Right cardiac atrium (tissue), 5 donors: ENCODE measurements around the gene PGBD1. TPM values are rescaled to one million over a fixed set of nuclear protein-coding genes. Genes with fewer than 3 reads are reported as not detected.

Source experiments
- ATAC-seq, 2 donors: fragments of 200-7000 bp; cut with Tn5 transposase; one replicate each; pipeline versions ENCODE4 v1.8.0 to v1.9.1; 2020; ENCODE audit warnings: moderate library complexity in 2 of 2, mild to moderate bottlenecking in 1 of 2
- DNase-seq, 3 donors: peaks; one replicate each; pipeline ENCODE4 v3.0.0-alpha.2; 2020
- H3K27ac ChIP-seq: one replicate; pipeline ENCODE4 v1.5.1; 2013; ENCODE audit warnings: mild to moderate bottlenecking, low read length, control low read depth, moderate library complexity
- H3K27me3 ChIP-seq: one replicate; pipeline ENCODE4 v1.6.1; 2013; ENCODE audit not compliant: control insufficient read depth, insufficient read depth
- H3K4me1 ChIP-seq: one replicate; pipeline ENCODE4 v1.6.1; 2013; ENCODE audit warnings: low read length; ENCODE audit not compliant: control insufficient read depth, insufficient read depth
- H3K4me3 ChIP-seq: one replicate; pipeline ENCODE4 v1.5.1; 2013; ENCODE audit warnings: low read length, control low read depth
- H3K9me3 ChIP-seq: one replicate; pipeline ENCODE4 v1.6.1; 2013; ENCODE audit warnings: low read length; ENCODE audit not compliant: control insufficient read depth
- WGBS: extraction: QIAGEN DNeasy Blood & Tissue Kit; methylation state at CpG from one replicate; pipeline ENCODE4 v1.1.7; 2013; 5-methylcytosine and 5-hydroxymethylcytosine counted together
- intact Hi-C, 4 donors: fragments of 100-400 bp; cut with DNase I; formaldehyde crosslinking; loops; one replicate each; pipeline versions ENCODE4 v1.11.0 to v1.14.0; 2022 to 2023
- long read RNA-seq, 4 donors: library from polyadenylated mRNA; unstranded; transcript quantifications; one replicate each; pipeline ENCODE4 v2.0.0, GENCODE V29; 2020 to 2021
- polyA plus RNA-seq: library from polyadenylated mRNA; stranded (reverse); fragments of 200-250 nt; gene quantifications from one replicate; pipeline ENCODE4 v1.2.3, GENCODE V29; 2013
- total RNA-seq, 4 donors: library from RNA; stranded (reverse); fragmentation: NEBNext Ultra II Directional; extraction: Animal tissue kit (Norgen Biotek cat#: 25700); gene quantifications; one replicate each; pipeline ENCODE4 v1.2.1, GENCODE V29; 2021
- donor health status: healthy with polysubstance abuse.
- donor health status: DM: no; HTN: yes; CAD: no.
- donor health status: DM: no; HTN: no; CAD: no.
- donor health status: DM: no; HTN: yes; CAD: no; lungs with severe emphysema.
- donor health status: DM: yes; HTN: yes; CAD: no.

Gene PGBD1, protein sequence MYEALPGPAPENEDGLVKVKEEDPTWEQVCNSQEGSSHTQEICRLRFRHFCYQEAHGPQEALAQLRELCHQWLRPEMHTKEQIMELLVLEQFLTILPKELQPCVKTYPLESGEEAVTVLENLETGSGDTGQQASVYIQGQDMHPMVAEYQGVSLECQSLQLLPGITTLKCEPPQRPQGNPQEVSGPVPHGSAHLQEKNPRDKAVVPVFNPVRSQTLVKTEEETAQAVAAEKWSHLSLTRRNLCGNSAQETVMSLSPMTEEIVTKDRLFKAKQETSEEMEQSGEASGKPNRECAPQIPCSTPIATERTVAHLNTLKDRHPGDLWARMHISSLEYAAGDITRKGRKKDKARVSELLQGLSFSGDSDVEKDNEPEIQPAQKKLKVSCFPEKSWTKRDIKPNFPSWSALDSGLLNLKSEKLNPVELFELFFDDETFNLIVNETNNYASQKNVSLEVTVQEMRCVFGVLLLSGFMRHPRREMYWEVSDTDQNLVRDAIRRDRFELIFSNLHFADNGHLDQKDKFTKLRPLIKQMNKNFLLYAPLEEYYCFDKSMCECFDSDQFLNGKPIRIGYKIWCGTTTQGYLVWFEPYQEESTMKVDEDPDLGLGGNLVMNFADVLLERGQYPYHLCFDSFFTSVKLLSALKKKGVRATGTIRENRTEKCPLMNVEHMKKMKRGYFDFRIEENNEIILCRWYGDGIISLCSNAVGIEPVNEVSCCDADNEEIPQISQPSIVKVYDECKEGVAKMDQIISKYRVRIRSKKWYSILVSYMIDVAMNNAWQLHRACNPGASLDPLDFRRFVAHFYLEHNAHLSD
- total RNA-seq (1 to 10 TPM; 3.0 to 3.6 (median 3.2) TPM), polyA plus RNA-seq (2.3 TPM)
- long read RNA-seq, donor 1, partial matches to known transcripts, result 0 of 6 reads
- long read RNA-seq, donor 1, other reads (novel, unspliced or antisense), result 4 of 6 reads
- long read RNA-seq, donor 2, partial matches to known transcripts, result 0 of 3 reads
- long read RNA-seq, donor 2, other reads (novel, unspliced or antisense), result 2 of 3 reads
- long read RNA-seq, donor 3, transcript PGBD1-201 (7 exons, 3,100 nt), result major isoform, 5 of 16 reads
- long read RNA-seq, donor 3, partial matches to known transcripts, result 0 of 16 reads
- long read RNA-seq, donor 3, other reads (novel, unspliced or antisense), result 11 of 16 reads
- long read RNA-seq, donor 4, partial matches to known transcripts, result 1 of 6 reads
- long read RNA-seq, donor 4, other reads (novel, unspliced or antisense), result 4 of 6 reads

DNA sequence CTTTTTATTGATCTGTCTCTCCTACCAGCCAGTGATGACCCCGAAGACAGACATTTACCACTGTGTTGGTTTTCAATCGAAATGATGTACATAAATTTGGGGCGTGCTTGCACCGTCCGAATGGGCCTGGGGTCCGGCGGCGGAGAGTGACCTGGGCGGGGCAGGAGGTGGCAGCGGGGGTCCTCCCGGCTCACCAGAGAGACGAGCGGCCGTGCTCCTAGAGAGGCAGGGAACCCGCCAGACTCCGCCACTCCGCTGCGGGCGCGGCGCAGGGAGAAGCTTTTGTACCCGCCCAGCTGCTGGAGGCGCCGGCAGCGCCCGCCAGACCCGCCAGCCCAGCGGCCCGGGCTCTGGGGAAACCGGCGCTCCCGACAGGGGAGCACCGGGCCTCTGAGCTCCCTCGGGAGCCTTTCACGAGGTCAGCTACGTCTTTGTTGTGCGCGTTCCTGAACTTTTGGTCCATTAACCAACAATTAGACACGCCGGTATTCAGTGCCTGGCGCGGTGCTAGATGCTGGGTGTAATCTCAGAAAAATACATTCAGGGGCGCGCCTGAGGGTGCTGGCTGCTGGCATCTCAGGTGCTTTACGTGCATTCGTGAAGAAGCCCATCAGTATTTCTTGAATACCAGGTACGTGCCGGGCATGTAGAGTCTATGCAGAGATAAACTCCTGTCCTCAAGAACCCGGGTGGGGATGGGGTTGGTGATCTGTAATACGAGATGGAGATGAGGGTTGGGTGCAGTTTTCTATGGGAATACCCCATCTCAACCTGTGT, at the start of gene PGBD1:
Gene PGBD1, plus strand, starts transcription at position 285 of the 777 bp plus-strand sequence. CDS start 2,242 bp downstream, outside the sequence.
- ATAC-seq (peak; percentile 97 to 98), DNase-seq (peak; percentile 88 to 94 (median 94))
- H3K9me3 ChIP-seq, result no peaks in the 10 kb centered on the region
- no peak within 1 kb of the TSS for H3K27ac ChIP-seq
- intact Hi-C loops, result loop anchor here in 1 of 4 donors (5.0 kb wide), 1 partner anchor 76 kb away; no protein-coding TSS in a partner anchor
- no peaks in the 10 kb centered on the region for H3K27me3 ChIP-seq
- under 1% methylated on average over 50 of the region's 50 CpGs for WGBS
- H3K4me3 ChIP-seq, result peak within 1 kb of the TSS; percentile 97
- no peaks in the 10 kb centered on the region for H3K4me1 ChIP-seq

DNA sequence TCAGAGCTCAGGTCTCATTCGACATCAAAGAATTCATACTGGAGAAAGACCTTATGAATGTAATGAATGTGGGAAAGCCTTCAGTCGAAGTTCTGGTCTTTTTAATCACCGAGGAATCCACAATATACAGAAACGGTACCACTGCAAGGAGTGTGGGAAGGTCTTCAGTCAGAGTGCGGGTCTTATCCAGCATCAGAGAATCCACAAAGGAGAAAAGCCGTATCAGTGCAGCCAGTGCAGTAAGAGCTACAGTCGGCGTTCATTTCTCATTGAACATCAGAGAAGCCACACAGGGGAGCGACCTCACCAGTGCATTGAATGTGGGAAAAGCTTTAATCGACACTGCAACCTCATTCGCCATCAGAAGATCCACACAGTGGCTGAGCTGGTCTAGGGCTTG, 48.6 kb upstream of the PGBD1 start:
- Histone ChIP-seq H3K27ac (no peak overlapping the region), H3K4me1 (peaks cover 1% of the 10 kb centered on the region), H3K9me3 (no peaks in the 10 kb centered on the region), H3K27me3 (no peaks in the 10 kb centered on the region), H3K4me3 (no peak overlapping the region)
- intact Hi-C loops, result no loop called here
- WGBS, result 95% methylated on average over 11 of the region's 11 CpGs
- DNase-seq (no peak), ATAC-seq (no peak)

DNA sequence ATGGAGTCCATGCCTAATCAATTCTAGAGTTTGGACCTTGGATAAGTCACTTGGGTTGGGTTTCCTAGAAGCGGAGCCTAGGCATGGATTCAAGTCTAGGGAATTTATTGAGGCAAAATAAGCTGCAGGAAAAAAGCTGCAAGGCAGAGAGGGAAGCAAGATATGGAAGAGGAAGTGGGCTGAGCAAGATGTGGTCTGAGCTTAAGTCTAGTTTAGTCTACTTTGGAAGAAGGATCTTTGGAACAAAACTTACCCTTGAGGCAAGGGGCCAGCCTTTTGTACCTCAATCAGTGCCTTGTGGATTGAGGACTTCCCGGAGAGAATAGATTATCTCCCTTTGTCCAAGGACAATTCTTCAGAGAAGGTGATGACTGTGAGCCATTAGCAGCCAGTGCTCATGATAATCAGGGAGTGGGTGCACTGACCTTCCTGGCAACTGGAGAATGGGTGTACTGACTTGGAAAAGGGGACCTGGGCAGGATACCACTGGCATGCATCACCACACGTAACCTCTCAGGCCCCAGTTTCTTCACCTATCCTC, 45.4 kb upstream of the PGBD1 start:
- ATAC-seq, result peak in 1 of 2 donors; percentile 64
- H3K27me3 ChIP-seq, result no peaks in the 10 kb centered on the region
- H3K4me3 ChIP-seq, result no peak overlapping the region
- no peak for DNase-seq
- H3K9me3 ChIP-seq, result no peaks in the 10 kb centered on the region
- whole genome bisulfite sequencing, result 90% methylated on average over 3 of the region's 3 CpGs
- no peak overlapping the region for H3K27ac ChIP-seq
- intact Hi-C loops, result no loop called here
- H3K4me1 ChIP-seq, result peaks cover 1% of the 10 kb centered on the region

DNA sequence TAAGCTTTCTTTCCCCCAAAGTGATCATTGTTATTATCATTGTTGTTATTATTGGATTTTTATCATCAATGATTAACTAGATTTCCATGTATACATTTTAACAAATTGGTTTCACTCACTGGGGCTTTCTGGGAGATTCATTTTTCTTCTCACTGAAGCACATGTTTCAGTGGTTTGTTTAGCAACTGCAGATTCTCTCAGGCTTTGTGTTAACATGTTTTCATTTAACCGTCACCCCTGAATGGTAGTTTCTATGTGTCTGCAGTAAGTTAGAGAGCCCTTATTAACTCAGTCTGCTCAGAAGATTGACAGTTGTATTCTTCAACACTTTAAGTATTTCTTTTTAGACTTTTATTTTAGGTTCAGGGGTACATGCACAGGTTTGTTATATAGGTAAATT, 41.7 kb upstream of the PGBD1 start:
- no peak for DNase-seq
- Histone ChIP-seq H3K4me1 (peaks cover 1% of the 10 kb centered on the region), H3K27me3 (no peaks in the 10 kb centered on the region), H3K27ac (no peak overlapping the region), H3K4me3 (no peak overlapping the region), H3K9me3 (no peaks in the 10 kb centered on the region)
- no peak for ATAC-seq
- 95% methylated on average over 1 of the region's 1 CpG for WGBS
- intact Hi-C loops, result no loop called here

DNA sequence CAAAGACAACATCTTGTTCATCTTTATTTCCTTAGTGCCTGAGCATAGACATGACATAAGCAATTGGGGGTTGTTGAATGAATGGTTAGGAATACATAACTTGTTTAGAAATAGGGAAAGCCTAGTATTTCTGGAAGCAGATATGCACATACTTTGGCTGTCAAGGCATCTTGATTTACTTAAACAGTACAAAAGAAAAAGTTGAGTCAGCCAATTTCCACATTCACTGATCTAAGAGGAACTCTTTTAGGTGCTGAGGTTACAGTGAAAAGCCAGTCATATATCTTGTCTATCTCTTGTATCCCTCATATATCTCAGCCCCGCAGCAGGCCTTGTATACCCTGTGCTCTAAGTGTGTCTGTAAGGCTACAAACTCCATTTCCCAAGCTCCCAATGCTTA, 40.9 kb upstream of the PGBD1 start:
- WGBS, result 91% methylated on average over 1 of the region's 1 CpG
- no peak overlapping the region for H3K27ac ChIP-seq
- ATAC-seq, result no peak
- intact Hi-C loops, result no loop called here
- H3K4me3 ChIP-seq, result no peak overlapping the region
- no peak for DNase-seq
- no peaks in the 10 kb centered on the region for H3K9me3 ChIP-seq
- H3K27me3 ChIP-seq, result no peaks in the 10 kb centered on the region
- peaks cover 1% of the 10 kb centered on the region for H3K4me1 ChIP-seq

DNA sequence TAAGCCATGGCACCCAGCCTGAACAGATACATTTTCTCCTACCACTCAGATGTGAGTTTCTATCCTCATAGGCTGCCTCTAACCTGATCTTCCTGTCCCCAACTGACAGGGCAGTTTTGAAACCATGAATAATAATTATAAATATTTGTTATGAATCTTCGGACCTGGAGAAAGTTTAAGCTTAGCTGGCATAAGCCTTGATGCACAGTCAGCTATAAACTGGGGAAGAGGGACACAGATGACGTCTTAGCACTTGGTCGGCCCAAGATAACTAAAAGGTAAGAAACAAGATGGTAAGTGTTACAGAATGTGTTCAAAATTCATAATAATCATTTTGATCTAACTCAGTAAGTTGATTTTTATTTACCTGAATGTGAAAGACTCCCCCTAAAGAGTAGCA, 37.4 kb upstream of the PGBD1 start:
- H3K4me1 ChIP-seq, result no peaks in the 10 kb centered on the region
- WGBS, result 91% methylated on average over 3 of the region's 3 CpGs
- intact Hi-C loops, result no loop called here
- no peak for ATAC-seq
- DNase-seq, result no peak
- H3K4me3 ChIP-seq, result no peak overlapping the region
- H3K27me3 ChIP-seq, result no peaks in the 10 kb centered on the region
- H3K9me3 ChIP-seq, result no peaks in the 10 kb centered on the region
- H3K27ac ChIP-seq, result no peak overlapping the region

DNA sequence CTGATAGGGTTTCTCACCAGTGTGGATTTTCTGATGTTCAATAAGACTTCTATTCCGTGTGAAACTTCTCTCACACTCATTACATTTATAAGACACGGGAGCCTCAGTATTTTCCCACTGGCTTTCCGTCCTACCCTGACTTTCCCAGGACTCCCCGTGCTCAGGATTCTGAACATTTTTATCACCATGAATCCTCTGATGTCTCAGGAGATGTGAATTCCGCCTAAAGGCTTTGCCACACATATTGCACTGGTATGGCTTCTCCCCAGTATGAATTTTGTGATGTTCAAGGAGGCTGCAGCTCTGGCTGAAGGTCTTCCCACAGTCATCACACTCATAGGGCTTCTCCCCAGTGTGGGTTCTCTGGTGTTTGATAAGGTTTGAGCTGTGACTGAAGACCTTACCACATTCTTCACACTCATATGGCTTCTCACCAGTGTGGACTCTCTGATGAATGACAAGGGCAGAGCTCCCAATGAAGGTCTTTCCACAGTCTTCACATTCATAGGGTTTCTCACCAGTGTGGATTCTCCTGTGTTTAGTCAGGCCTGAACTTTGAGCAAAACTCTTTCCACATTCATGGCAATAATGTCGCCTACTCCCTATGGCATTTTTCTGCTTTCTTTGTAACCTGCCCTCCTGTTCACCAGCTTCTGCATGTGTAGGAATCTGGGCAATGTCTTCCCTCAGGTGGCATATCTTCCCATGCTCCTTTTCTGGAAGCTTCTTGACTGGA, 36.0 kb upstream of the PGBD1 start:
- H3K4me1 ChIP-seq, result no peaks in the 10 kb centered on the region
- H3K27me3 ChIP-seq, result no peaks in the 10 kb centered on the region
- no peaks in the 10 kb centered on the region for H3K9me3 ChIP-seq
- intact Hi-C loops, result no loop called here
- DNase-seq, result no peak
- H3K4me3 ChIP-seq, result no peak overlapping the region
- 90% methylated on average over 6 of the region's 6 CpGs for WGBS
- no peak overlapping the region for H3K27ac ChIP-seq
- ATAC-seq, result no peak

DNA sequence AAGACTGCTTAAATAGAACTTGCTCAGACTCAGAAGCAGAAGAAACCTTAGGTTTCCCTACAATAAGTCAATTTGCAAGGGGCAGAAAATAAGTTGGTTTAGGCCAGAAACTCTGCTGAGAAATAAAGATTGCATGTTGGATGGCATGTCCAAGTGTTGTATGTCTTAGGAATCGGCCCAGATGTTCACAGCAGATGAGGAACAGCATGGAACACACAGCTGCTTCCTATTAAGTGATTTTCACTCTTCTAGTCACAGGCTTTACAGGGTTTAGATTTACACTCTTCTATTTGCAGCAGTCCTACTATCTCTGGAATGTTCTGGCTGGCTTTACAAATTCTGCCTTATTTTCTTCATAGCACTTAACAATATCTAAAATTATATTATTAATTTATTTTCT, 32.5 kb upstream of the PGBD1 start:
- Histone ChIP-seq H3K9me3 (no peaks in the 10 kb centered on the region), H3K4me3 (no peak overlapping the region), H3K27ac (no peak overlapping the region), H3K27me3 (no peaks in the 10 kb centered on the region), H3K4me1 (no peaks in the 10 kb centered on the region)
- DNase-seq (no peak), ATAC-seq (no peak)
- 72% methylated on average over 1 of the region's 1 CpG for WGBS
- intact Hi-C loops, result no loop called here

DNA sequence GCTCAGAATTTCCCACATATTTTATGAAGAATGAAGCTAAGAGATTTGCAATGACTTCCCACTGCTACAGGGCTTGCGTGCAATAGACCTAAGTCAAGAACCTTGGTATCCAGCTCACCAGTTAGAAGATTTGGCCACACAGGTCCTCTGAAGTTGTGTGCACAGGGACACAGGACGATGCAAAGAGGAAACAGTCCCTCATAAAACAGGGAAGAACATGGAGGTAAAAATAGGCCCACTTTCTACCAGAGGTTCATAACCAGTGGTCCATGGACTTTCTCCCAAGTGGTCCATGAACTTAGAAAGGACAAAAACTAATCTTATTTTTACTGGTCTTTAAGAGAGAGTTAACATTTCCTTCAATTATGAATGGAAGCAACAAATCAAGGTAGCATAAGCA, 30.6 kb upstream of the PGBD1 start:
- no peak for ATAC-seq
- Histone ChIP-seq H3K27me3 (no peaks in the 10 kb centered on the region), H3K27ac (no peak overlapping the region), H3K9me3 (no peaks in the 10 kb centered on the region), H3K4me3 (peak overlapping the region; percentile 72), H3K4me1 (no peaks in the 10 kb centered on the region)
- WGBS, result 77% methylated on average over 2 of the region's 2 CpGs
- intact Hi-C loops, result loop anchor here in 2 of 4 donors (10.0 kb wide), 1 partner anchor 116 kb away; no protein-coding TSS in a partner anchor
- no peak for DNase-seq
